Mammary epithelial cell (primary cell): Measurements from ENCODE around the gene CTCFL.

Experiments
- EZH2 ChIP-seq: IDR thresholded peaks from 2 replicates; pipeline ENCODE4 v1.6.1; 2012; ENCODE audit warnings: low read length, inconsistent platforms, borderline replicate concordance
- TF ChIP-seq, protein P1 (sequence below), 2 donors: IDR thresholded peaks in 1 of 2; conservative IDR thresholded peaks in 1 of 2; 2 replicates each; pipeline ENCODE4 v1.5.1; 2011 to 2012; ENCODE audit warnings: inconsistent platforms in 2 of 2, low read length in 2 of 2, mild to moderate bottlenecking in 2 of 2, control low read depth in 1 of 2, low read depth in 1 of 2; ENCODE audit not compliant: insufficient read depth in 1 of 2; ENCODE audit errors: extremely low read depth in 1 of 2

DNA sequence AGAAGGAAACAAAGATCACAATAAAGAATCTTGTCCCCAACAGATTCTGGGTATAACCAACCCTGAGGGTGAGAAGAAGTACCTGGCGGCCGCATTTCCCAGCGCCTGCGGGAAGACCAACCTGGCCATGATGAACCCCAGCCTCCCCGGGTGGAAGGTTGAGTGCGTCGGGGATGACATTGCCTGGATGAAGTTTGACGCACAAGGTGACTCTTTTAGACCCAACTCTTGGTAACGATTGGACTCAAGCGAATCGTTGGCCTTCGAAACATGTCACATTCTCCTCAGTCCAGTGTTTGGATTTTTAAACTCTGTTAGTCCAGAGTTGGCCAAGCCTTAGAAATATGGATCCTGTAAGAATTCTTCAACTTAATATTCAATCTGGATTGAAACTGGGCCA, 38.6 kb upstream of the CTCFL start:
- TF ChIP-seq, protein P1, sequence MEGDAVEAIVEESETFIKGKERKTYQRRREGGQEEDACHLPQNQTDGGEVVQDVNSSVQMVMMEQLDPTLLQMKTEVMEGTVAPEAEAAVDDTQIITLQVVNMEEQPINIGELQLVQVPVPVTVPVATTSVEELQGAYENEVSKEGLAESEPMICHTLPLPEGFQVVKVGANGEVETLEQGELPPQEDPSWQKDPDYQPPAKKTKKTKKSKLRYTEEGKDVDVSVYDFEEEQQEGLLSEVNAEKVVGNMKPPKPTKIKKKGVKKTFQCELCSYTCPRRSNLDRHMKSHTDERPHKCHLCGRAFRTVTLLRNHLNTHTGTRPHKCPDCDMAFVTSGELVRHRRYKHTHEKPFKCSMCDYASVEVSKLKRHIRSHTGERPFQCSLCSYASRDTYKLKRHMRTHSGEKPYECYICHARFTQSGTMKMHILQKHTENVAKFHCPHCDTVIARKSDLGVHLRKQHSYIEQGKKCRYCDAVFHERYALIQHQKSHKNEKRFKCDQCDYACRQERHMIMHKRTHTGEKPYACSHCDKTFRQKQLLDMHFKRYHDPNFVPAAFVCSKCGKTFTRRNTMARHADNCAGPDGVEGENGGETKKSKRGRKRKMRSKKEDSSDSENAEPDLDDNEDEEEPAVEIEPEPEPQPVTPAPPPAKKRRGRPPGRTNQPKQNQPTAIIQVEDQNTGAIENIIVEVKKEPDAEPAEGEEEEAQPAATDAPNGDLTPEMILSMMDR (conservative IDR thresholded peaks at IDR 0.05 in 1 of 2, IDR thresholded peaks at IDR 0.05 in 1 of 2; ENCODE audit: extremely low read depth in 1 of 2, insufficient read depth in 1 of 2, low read depth in 1 of 2, low read length in 2 of 2) = no peak
- no peak for TF ChIP-seq EZH2
